Psoas muscle (tissue), 8 donors: ENCODE results near the gene GALNTL6. TPM values are rescaled to one million over a fixed set of nuclear protein-coding genes. Genes with fewer than 3 reads are reported as not detected.

Source experiments
- ATAC-seq, 4 donors: fragments of 200-7000 bp; cut with Tn5 transposase; one replicate each; pipeline ENCODE4 v1.9.1; 2020; ENCODE audit warnings: moderate library complexity in 3 of 4, mild to moderate bottlenecking in 2 of 4
- DNase-seq, 2 donors: peaks; one replicate each; pipeline ENCODE4 v3.0.0-alpha.2; 2020
- H3K27ac ChIP-seq: fragments of 200-600 bp; one replicate; pipeline ENCODE4 v1.8.0; 2022
- H3K27me3 ChIP-seq, 3 donors: fragments of 200-600 bp in 1 of 3; one replicate each; pipeline versions ENCODE4 v1.6.1 to v1.8.0; 2013 to 2022; ENCODE audit warnings: low read length in 2 of 3, mild to moderate bottlenecking in 2 of 3, moderate library complexity in 1 of 3; ENCODE audit not compliant: insufficient read depth in 3 of 3
- H3K36me3 ChIP-seq, 2 donors: fragments of 200-600 bp in 1 of 2; one replicate each; pipeline versions ENCODE4 v1.6.1 to v1.8.0; 2013 to 2022; ENCODE audit warnings: low read depth in 1 of 2, mild to moderate bottlenecking in 1 of 2, moderate library complexity in 1 of 2; ENCODE audit not compliant: insufficient read depth in 1 of 2
- H3K4me1 ChIP-seq: fragments of 200-600 bp; one replicate; pipeline ENCODE4 v1.8.0; 2022
- H3K4me3 ChIP-seq: fragments of 200-600 bp; one replicate; pipeline ENCODE4 v1.8.0; 2022; ENCODE audit warnings: mild to moderate bottlenecking
- H3K9me3 ChIP-seq: fragments of 200-600 bp; one replicate; pipeline ENCODE4 v1.8.0; 2022
- WGBS, 3 donors: extraction: QIAGEN DNeasy Blood & Tissue Kit; methylation state at CpG; one replicate each; pipeline versions ENCODE4 v1.1.6 to v1.1.7; 2013; 5-methylcytosine and 5-hydroxymethylcytosine counted together
- intact Hi-C, 2 donors: fragments of 100-400 bp; cut with DNase I; formaldehyde crosslinking; loops; one replicate each; pipeline versions ENCODE4 v1.11.0 to v1.14.2; 2022
- polyA plus RNA-seq, 3 donors: library from polyadenylated mRNA; stranded (reverse); fragments of 200-250 nt; gene quantifications; one replicate each; pipeline ENCODE4 v1.2.3, GENCODE V29; 2013
- total RNA-seq, 4 donors: library from RNA; stranded (reverse); fragmentation: NEBNext Ultra II Directional in 2 of 4; extraction: Animal tissue kit (Norgen Biotek cat#: 25700) in 2 of 4; gene quantifications; one replicate each; pipeline versions ENCODE4 v1.2.1 to v1.2.4, GENCODE V29; 2021 to 2023
- TF ChIP-seq, protein P1 (sequence below): fragments of 200-600 bp; IDR thresholded peaks from one replicate; pipeline ENCODE4 v1.8.0; 2022; ENCODE audit warnings: antibody characterized with exemption
- donor health status: healthy with polysubstance abuse.
- donor health status: DM: no; HTN: no; CAD: no; lungs with moderate emphysema.
- donor health status: Bipolar disorder and iron deficiency.
- donor health status: healthy.
- donor health status: DM: yes; HTN: yes; CAD: no.
- donor health status: DM: no; HTN: no; CAD: no.
- donor health status: DM: no; HTN: no; CAD: no.
- donor health status: DM: yes; HTN: yes; CAD: no.

GALNTL6 gene
- total and polyA plus RNA-seq, 7 donors = 0.01 to 0.91 (median 0.21) TPM; not detected in 3

DNA sequence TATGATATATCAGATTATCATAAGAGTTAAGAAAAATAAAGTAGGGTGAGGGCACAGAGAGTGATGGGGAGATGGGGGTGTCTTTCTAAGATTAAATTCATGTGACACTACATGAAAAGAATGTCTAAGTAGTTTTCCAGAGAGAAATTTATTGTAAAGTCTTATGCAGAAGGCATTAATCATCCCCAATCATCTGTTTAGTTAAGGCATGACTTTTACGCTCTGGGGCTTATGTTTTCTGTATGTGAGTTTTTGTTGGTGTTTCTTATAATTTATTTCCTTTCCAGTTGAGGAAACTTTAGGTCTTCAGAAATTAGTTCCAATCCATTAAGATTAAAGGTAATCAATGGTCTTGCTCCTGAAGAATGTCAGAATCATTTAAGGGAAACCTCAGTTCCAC lies 972.4 kb downstream of the GALNTL6 start:
- TF ChIP-seq, protein P1, sequence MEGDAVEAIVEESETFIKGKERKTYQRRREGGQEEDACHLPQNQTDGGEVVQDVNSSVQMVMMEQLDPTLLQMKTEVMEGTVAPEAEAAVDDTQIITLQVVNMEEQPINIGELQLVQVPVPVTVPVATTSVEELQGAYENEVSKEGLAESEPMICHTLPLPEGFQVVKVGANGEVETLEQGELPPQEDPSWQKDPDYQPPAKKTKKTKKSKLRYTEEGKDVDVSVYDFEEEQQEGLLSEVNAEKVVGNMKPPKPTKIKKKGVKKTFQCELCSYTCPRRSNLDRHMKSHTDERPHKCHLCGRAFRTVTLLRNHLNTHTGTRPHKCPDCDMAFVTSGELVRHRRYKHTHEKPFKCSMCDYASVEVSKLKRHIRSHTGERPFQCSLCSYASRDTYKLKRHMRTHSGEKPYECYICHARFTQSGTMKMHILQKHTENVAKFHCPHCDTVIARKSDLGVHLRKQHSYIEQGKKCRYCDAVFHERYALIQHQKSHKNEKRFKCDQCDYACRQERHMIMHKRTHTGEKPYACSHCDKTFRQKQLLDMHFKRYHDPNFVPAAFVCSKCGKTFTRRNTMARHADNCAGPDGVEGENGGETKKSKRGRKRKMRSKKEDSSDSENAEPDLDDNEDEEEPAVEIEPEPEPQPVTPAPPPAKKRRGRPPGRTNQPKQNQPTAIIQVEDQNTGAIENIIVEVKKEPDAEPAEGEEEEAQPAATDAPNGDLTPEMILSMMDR = no peak
- H3K36me3 ChIP-seq = no peaks in the 10 kb centered on the region
- WGBS, 3 donors = 72 to 75% (median 72%) methylated on average over 1 of the region's 1 CpG
- intact Hi-C loops = no loop called here
- no peaks in the 10 kb centered on the region for H3K9me3 ChIP-seq
- no peak for ATAC-seq
- no peaks in the 10 kb centered on the region for H3K4me1 ChIP-seq
- H3K27ac ChIP-seq = no peak overlapping the region
- no peak overlapping the region for H3K4me3 ChIP-seq
- H3K27me3 ChIP-seq = no peaks in the 10 kb centered on the region
- no peak for DNase-seq

DNA sequence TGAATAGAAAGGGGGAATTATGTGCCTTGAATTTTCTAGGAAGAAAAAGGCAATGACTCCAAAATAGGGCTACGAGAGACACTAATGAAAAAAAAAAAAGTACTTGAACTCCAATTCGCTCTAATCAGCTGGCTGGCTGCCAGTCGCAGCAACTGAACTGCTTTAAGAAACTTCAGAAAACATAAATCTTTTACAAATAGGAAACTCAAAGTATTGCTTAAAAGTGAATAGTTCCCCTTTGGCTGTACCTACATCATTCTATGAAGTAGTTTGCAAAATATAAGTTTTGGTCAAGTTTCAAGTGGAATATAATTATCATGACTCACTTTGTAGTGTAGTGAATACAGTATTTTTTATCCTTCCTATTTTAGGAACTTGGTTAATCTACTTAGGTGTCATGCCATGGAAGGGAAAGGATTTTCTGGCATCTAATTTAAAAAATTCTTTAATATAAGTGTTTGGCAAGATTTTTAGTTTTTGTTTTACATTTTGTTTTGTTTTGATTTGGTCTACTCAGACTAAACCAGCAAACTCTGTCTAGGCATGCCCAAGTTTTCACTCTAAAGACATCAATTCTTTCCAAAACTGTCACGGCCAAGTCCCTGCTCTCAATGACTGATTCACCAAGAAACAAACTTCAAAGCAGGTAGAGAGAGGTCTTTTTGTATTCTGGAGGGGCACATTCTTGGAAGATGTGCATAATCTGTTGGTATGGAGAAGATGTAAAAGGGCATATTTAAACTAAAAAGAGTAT lies 973.0 kb downstream of the GALNTL6 start:
- Histone ChIP-seq H3K4me1 (no peaks in the 10 kb centered on the region), H3K27ac (no peak overlapping the region), H3K36me3 (no peaks in the 10 kb centered on the region), H3K9me3 (no peaks in the 10 kb centered on the region), H3K27me3 (no peaks in the 10 kb centered on the region), H3K4me3 (no peak overlapping the region)
- ATAC-seq = no peak
- TF ChIP-seq, protein P1 = no peak
- intact Hi-C loops = no loop called here
- WGBS, 3 donors = 12 to 23% (median 18%) methylated on average over 4 of the region's 4 CpGs
- peak; percentile 6 to 51 for DNase-seq

DNA sequence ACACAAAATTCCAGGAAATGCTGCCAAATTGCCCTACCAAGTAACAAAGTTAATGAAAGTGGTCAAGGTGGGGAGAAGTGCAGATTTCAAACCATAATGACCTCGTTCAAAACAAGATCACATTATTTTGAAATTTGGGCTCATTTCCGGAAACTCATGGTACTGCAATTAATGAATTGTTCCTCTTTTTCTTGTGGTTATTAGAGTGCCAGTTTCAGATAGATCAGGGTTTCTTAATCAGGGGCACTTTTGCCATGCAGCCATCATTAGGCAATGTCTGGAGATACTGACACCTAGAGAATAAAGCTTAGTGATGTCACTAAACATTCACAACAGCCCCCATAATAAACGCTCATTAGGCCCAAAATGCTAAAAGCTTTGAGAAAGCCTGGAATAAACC lies 973.9 kb downstream of the GALNTL6 start:
- Histone ChIP-seq H3K9me3 (no peaks in the 10 kb centered on the region), H3K36me3 (no peaks in the 10 kb centered on the region), H3K27ac (no peak overlapping the region), H3K4me1 (no peaks in the 10 kb centered on the region), H3K27me3 (no peaks in the 10 kb centered on the region), H3K4me3 (no peak overlapping the region)
- intact Hi-C loops = no loop called here
- 46 to 61% (median 48%) methylated on average over 3 of the region's 3 CpGs for WGBS, 3 donors
- TF ChIP-seq, protein P1 = no peak
- DNase-seq (no peak), ATAC-seq (no peak)

DNA sequence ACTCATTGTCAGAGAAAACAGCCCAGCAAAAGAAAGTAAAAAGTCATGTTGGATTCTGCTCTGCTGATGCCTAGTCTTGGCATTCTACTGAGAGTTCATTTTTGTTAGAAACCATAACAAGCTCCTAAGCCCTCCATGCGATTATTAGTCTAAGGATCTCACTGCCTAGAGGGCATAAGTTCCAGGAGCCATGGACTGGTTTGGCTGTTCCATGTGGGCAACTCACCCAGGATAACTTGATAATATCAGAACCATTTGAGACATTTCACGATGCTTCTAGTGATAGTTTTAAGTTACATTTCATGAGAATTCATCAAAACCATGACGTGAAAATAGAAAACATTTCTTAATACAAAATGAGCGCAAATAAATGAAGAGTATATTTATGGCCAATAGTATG lies 978.6 kb downstream of the GALNTL6 start:
- no peaks in the 10 kb centered on the region for H3K4me1 ChIP-seq
- ATAC-seq (no peak), DNase-seq (no peak)
- no peaks in the 10 kb centered on the region for H3K27me3 ChIP-seq
- WGBS, 3 donors = 73 to 85% (median 81%) methylated on average over 4 of the region's 4 CpGs
- H3K9me3 ChIP-seq = no peaks in the 10 kb centered on the region
- TF ChIP-seq, protein P1 = no peak
- H3K4me3 ChIP-seq = no peak overlapping the region
- intact Hi-C loops = no loop called here
- H3K36me3 ChIP-seq = no peaks in the 10 kb centered on the region
- H3K27ac ChIP-seq = no peak overlapping the region
